Ovary (tissue), 3 donors: ENCODE data around the gene ASIC1.

Experiments used
- EP300 ChIP-seq: sonication (generic); formaldehyde crosslinking; IDR thresholded peaks from one replicate; pipeline ENCODE4 v1.6.1; 2017; ENCODE audit warnings: antibody characterized with exemption
- POLR2A ChIP-seq: fragments of 450-650 bp; IDR thresholded peaks from one replicate; pipeline ENCODE4 v1.6.1; 2017; ENCODE audit warnings: antibody characterized with exemption, mild to moderate bottlenecking, moderate library complexity
- TF ChIP-seq, protein P1 (sequence below), 3 donors: fragments of 450-650 bp in 2 of 3; fragments of 200-600 bp in 1 of 3; IDR thresholded peaks; one replicate each; pipeline versions ENCODE4 v1.5.1 to v1.8.0; 2016 to 2022; ENCODE audit warnings: antibody characterized with exemption in 3 of 3, mild to moderate bottlenecking in 1 of 3
- donor health status: DM: no; HTN: no; CAD: no.

DNA sequence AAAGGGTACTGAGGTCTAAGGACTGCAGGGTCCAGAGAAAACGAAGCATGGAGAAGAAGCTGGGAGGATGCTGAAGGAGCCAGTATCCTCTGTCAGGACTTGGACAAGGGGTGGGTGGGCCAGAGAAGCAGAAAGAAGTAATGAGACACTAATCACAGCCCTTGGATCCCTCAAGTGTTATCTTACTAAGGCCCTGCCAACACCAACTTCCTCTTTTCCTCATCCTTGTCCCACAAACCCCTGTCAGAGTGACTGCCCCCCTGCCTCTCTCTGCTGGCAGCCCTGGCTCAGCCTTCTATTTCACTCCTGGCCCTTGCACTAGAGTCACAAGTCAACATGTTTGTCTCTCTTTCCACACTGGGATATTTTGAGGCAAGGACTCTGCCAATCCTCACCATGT, 3.8 kb upstream of the ASIC1 start:
- TF ChIP-seq, protein P1, sequence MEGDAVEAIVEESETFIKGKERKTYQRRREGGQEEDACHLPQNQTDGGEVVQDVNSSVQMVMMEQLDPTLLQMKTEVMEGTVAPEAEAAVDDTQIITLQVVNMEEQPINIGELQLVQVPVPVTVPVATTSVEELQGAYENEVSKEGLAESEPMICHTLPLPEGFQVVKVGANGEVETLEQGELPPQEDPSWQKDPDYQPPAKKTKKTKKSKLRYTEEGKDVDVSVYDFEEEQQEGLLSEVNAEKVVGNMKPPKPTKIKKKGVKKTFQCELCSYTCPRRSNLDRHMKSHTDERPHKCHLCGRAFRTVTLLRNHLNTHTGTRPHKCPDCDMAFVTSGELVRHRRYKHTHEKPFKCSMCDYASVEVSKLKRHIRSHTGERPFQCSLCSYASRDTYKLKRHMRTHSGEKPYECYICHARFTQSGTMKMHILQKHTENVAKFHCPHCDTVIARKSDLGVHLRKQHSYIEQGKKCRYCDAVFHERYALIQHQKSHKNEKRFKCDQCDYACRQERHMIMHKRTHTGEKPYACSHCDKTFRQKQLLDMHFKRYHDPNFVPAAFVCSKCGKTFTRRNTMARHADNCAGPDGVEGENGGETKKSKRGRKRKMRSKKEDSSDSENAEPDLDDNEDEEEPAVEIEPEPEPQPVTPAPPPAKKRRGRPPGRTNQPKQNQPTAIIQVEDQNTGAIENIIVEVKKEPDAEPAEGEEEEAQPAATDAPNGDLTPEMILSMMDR (IDR thresholded peaks at IDR 0.05), result no peak
- no peak for TF ChIP-seq EP300
- TF ChIP-seq POLR2A, result no peak
